ENCODE data around the gene HDAC1.
"Not testable (repeated sequence)": the region's sequence is repeated elsewhere in the genome, so short reads cannot be mapped to it uniquely, and the experiment has no call there.

HDAC1 gene

GRCh38 chr1:32291145-32291707 is 657 bp upstream of the HDAC1 start:
- no peak for TF ChIP-seq ZNF274 (IDR thresholded peaks at IDR 0.05; ENCODE audit: low read depth, low read length)
- H3K4me3 ChIP-seq (ENCODE audit: low read length) = peak overlapping the region; percentile 79

DNA sequence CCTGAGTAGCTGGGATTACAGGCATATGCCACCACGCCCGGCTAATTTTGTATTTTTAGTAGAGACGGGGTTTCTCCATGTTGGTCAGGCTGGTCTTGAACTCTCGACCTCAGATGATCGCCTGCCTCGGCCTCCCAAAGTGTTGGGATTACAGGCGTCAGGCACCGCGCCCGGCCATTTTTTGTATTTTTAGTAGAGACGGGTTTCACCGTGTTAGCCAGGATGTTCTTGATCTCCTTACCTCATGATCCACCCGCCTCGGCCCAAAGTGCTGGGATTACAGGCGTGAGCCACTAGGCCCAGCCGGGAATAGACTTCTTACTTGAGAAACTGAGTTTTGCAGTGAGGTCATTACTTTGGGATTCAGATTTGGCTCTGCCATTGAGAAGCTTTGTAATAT is 6.3 kb downstream of the HDAC1 start:
- not testable (repeated sequence) for H3K4me3 ChIP-seq (ENCODE audit: low read length)

DNA sequence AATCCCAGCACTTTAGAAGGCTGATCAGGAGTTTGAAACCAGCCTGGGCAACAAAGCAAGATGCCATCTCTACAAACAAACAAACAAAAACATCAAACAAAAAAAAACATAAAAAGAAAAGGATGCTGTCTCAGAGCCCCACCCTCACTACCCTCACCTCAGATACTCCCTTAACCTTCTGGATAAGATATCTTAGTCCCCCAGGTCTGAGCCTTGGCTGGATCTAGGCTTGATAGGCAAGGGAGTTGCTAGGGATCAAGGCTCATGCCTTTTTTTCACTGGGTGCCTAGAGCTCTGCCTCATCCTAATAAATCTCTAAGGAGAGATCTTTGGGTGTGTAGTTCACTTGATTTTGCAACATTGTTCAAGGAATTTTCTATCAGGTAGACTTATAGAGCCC is 7.4 kb downstream of the HDAC1 start:
- TF ChIP-seq ZNF274 (IDR thresholded peaks at IDR 0.05; ENCODE audit: low read depth, low read length) = no peak
- no peak overlapping the region for H3K4me3 ChIP-seq (ENCODE audit: low read length)

- TF ChIP-seq ZNF274 (IDR thresholded peaks at IDR 0.05; ENCODE audit: low read depth, low read length) = no peak
These were observed 11.5 kb downstream of the HDAC1 start for GRCh38 chr1:32303358-32303757.

GRCh38 chr1:32303997-32304622 is 12.2 kb downstream of the HDAC1 start:
- TF ChIP-seq ZNF274 (IDR thresholded peaks at IDR 0.05; ENCODE audit: low read depth, low read length) = no peak
- no peak overlapping the region for H3K4me3 ChIP-seq (ENCODE audit: low read length)

More at GRCh38 chr1:32303358-32303757, 11.5 kb downstream of the HDAC1 start:
- H3K4me3 ChIP-seq (ENCODE audit: low read length) = no peak overlapping the region

DNA sequence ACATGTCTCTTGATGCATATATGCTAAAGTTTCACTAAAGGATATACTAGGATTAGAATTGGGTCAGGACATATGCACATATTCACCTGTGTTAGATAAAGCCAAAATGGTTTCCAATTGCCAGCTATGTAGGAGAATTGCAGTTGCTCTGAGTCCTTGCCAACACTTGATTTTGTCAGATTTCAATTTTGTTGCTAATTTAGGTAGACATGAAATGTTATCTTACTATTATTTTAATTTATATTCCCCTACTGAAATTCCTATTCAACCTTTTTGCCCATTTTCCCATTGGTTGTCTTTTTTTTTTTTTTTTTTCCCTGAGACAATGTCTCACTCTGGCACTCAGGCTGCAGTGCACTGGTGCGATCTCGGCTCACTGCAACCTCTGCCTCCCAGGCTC is 13.4 kb downstream of the HDAC1 start:
- TF ChIP-seq ZNF274 (IDR thresholded peaks at IDR 0.05; ENCODE audit: low read depth, low read length) = no peak
- H3K4me3 ChIP-seq (ENCODE audit: low read length) = no peak overlapping the region

GRCh38 chr1:32307324-32307723 is 15.4 kb downstream of the HDAC1 start:
- TF ChIP-seq ZNF274 (IDR thresholded peaks at IDR 0.05; ENCODE audit: low read depth, low read length) = no peak
- no peak overlapping the region for H3K4me3 ChIP-seq (ENCODE audit: low read length)

DNA sequence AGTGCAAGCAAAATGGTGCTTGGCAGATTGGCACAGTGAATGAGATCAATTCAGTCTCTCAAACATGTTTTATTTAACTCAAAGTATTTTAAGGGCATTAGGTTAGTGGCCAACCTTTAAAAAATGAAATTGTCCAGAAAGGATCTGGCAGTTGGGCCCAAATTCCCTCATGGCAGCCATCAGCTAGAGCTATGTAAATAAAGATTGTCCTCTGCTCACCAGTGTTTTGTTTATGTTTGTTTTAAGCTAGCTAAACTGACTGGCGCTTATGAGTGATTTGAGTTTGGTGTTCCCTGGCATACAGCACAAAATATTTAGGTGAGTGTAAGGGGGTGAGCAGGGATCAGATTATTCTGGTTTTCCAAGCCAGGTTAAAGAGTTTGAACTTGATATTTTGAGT is 18.1 kb downstream of the HDAC1 start:
- H3K4me3 ChIP-seq (ENCODE audit: low read length) = no peak overlapping the region
- TF ChIP-seq ZNF274 (IDR thresholded peaks at IDR 0.05; ENCODE audit: low read depth, low read length) = no peak

GRCh38 chr1:32311709-32312393 is 20.0 kb downstream of the HDAC1 start:
- H3K4me3 ChIP-seq (ENCODE audit: low read length) = no peak overlapping the region
- TF ChIP-seq ZNF274 (IDR thresholded peaks at IDR 0.05; ENCODE audit: low read depth, low read length) = no peak

DNA sequence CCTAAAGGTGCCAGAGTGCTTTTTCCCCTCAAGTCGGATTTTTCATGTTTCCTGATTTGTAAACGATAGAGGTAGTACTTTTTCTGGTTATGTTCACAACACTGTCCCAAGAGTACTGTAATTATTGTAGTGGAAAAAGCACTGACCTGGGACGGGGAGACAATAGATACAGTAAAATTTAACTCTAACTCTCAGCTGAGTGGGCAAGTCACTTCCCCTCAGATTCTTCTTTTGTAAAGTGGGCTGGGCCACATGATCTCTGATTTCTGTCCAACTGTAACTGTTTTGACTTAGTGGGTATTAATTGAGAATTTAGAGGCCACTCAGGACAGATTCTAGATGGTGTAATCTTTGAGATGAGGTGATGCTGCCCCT is 25.0 kb downstream of the HDAC1 start:
- no peak overlapping the region for H3K4me3 ChIP-seq (ENCODE audit: low read length)
- no peak for TF ChIP-seq ZNF274 (IDR thresholded peaks at IDR 0.05; ENCODE audit: low read depth, low read length)

DNA sequence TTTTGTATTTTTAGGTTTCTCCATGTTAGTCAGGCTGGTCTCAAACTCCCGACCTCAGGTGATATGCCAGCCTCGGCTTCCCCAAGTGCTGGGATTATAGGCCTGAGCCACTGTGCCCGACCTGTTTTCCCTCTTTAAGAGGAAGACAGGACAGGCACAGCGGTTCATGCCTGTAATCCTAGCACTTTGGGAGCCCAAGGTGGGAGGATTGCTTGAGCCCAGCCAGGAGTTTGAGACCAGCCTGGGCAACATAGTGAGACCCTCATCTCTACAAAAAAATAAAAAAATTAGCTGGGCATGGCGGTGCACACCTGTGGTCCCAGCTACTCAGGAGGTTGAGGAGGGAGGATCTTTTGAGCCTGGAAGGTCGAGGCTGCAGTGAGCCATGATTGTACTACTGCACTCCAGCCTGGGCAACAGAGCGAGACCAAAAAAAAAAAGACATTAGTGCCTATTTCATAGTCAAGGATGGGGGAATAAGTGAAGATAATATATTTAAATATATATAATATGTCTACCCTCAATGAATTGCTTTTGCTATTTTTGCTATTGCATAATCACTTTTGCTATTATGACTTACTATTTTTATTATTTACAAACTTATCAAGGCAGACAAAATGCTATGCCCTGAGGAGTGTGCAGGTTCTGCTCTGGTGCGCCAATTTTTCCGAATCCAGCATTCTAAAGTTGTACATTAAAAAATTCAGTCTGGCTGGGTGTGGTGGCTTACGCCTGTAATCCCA is 26.4 kb downstream of the HDAC1 start:
- H3K4me3 ChIP-seq (ENCODE audit: low read length) = no peak overlapping the region
- TF ChIP-seq ZNF274 (IDR thresholded peaks at IDR 0.05; ENCODE audit: low read depth, low read length) = no peak

DNA sequence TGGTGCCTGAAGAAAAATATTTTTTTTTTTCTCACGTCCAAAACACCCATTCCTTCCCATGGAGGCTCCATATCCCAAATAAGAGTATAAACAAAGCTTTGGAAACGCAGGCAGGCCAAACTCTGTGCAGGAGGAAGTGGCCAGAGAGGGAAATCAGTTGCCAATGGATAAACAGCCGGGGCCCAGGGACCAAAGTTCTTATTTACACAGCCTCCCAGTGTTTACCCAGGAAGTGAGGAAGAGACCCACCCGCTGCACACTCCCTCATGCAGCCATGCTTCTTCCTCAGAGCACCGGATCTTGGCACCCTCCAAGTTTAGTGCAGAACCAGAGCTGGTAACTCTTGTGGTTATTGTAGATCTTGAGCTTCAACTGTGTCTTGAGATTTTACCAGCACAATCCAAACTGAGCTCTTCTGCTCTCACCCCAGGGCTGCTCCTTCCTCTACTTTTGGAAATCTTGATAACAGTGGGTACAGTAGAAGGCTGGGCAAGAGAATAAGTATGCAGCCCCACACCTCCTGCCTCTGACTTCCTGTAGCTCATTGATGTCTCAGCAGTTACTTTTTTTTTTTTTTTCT is 29.9 kb downstream of the HDAC1 start:
- TF ChIP-seq ZNF274 (IDR thresholded peaks at IDR 0.05; ENCODE audit: low read depth, low read length) = no peak
- H3K4me3 ChIP-seq (ENCODE audit: low read length) = no peak overlapping the region; the same call in 1 of the 2 replicates

- H3K4me3 ChIP-seq (ENCODE audit: low read length) = no peak overlapping the region
- TF ChIP-seq ZNF274 (IDR thresholded peaks at IDR 0.05; ENCODE audit: low read depth, low read length) = no peak
These were observed 35.3 kb downstream of the HDAC1 start for GRCh38 chr1:32327204-32327603.

- no peak for TF ChIP-seq ZNF274 (IDR thresholded peaks at IDR 0.05; ENCODE audit: low read depth, low read length)
- H3K4me3 ChIP-seq (ENCODE audit: low read length) = no peak overlapping the region
These were observed 38.1 kb downstream of the HDAC1 start for GRCh38 chr1:32329931-32330466.
